Karpas-422 (cell line): ENCODE results near the gene HSPD1. TPM values are rescaled to one million over a fixed set of nuclear protein-coding genes. Genes with fewer than 3 reads are reported as not detected.
A peak's percentile ranks its signal among the peaks of the same experiment; 100 is the strongest.

Experiments used
- DNase-seq: peaks from one replicate; pipeline ENCODE4 v3.0.0-alpha.2; 2015
- H2AFZ ChIP-seq: fragments of 200-600 bp; sonication (generic); 2 replicates; pipeline ENCODE4 v1.6.1; 2014; ENCODE audit warnings: antibody characterized with exemption, low read length, mixed read lengths
- H3K27ac ChIP-seq: fragments of 200-600 bp; sonication (generic); 2 replicates; pipeline ENCODE4 v1.5.1; 2014; ENCODE audit warnings: mild to moderate bottlenecking, low read length, moderate library complexity
- H3K27me3 ChIP-seq: fragments of 200-600 bp; sonication (generic); 2 replicates; pipeline ENCODE4 v1.6.1; 2014; ENCODE audit warnings: low read length, mixed read lengths
- H3K36me3 ChIP-seq: fragments of 200-600 bp; sonication (generic); 2 replicates; pipeline ENCODE4 v1.6.1; 2014; ENCODE audit warnings: low read length, mixed read lengths; ENCODE audit not compliant: insufficient read depth
- H3K4me1 ChIP-seq: fragments of 200-600 bp; sonication (generic); 2 replicates; pipeline ENCODE4 v1.6.1; 2014; ENCODE audit warnings: mild to moderate bottlenecking, low read length, mixed read lengths
- H3K4me2 ChIP-seq: fragments of 200-600 bp; sonication (generic); 2 replicates; pipeline ENCODE4 v1.6.1; 2014; ENCODE audit warnings: low read length, low read depth, mild to moderate bottlenecking; ENCODE audit not compliant: poor library complexity, severe bottlenecking
- H3K4me3 ChIP-seq: fragments of 200-600 bp; sonication (generic); 2 replicates; pipeline ENCODE4 v1.5.1; 2014; ENCODE audit warnings: mild to moderate bottlenecking, antibody characterized with exemption, low read length, mixed read lengths
- H3K79me2 ChIP-seq: fragments of 200-600 bp; sonication (generic); 2 replicates; pipeline ENCODE4 v1.6.1; 2014; ENCODE audit warnings: mild to moderate bottlenecking, low read length, mixed read lengths
- H3K9ac ChIP-seq: fragments of 200-600 bp; sonication (generic); 2 replicates; pipeline ENCODE4 v1.6.0; 2014; ENCODE audit warnings: low read length
- H3K9me2 ChIP-seq: fragments of 200-600 bp; sonication (generic), shearing (Covaris generic); replicated peaks from 2 replicates; pipeline ENCODE4 v1.6.0; 2014; ENCODE audit warnings: mild to moderate bottlenecking, low read length, moderate library complexity; ENCODE audit not compliant: insufficient read depth
- H3K9me3 ChIP-seq: fragments of 300-700, 200-600 bp; sonication (generic); 2 replicates; pipeline ENCODE4 v1.6.1; 2014; ENCODE audit warnings: low read length, mixed read lengths
- H4K20me1 ChIP-seq: fragments of 200-600 bp; sonication (generic); 2 replicates; pipeline ENCODE4 v1.6.1; 2014; ENCODE audit warnings: mild to moderate bottlenecking, antibody characterized with exemption, low read length, low read depth; ENCODE audit not compliant: insufficient read depth
- total RNA-seq: library from RNA; depleted of rRNA; stranded (reverse); fragments of >200 nt; shearing (Covaris generic); gene quantifications from 2 replicates; pipeline ENCODE4 v1.2.3, GENCODE V29; 2014; ENCODE audit warnings: low replicate concordance

Gene HSPD1
- total RNA-seq, 1 experiment from 2014 or later: 246 TPM

DNA sequence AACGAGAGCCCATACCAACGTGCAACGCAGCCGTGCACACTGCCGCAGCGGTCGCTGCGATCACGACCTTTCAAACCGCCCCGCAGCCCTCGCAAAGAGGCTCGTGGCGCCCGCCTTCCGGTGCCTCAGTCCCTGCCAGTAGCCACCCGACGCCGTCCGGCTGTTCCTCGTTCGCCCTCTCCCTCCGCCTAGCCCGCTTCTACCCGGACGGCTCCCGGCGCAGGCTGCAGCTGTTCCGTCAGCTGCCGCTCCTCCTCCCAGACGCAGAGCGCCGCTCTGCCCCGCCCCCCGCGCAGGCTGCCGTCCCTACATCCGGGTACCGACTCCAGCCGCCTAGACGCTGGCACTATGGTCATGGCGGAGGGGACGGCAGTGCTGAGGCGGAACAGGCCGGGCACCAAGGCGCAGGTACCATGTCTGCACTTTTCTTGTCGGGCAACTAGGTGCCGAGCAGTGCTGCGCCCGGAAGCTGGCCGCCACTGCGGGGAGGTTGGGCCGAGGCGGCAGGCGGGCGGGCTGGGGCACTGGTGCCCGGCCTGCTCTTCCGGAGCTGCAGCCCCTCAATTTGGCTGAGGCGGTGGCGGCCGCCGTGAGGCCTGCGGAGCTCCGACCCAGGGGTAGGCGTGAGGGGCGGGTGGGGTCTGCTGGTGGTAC is 16.2 kb upstream of the HSPD1 start, which contains the start of gene MOB4:
Gene MOB4 (plus strand): TSS at position 328 of the 654 bp plus-strand sequence. CDS start 21 bp downstream, at position 349.
- peak within 1 kb of the TSS; percentile 57 for H2AFZ ChIP-seq
- H3K27me3 ChIP-seq: no peaks in the 10 kb centered on the region
- peaks cover 58% of the 10 kb centered on the region for H3K79me2 ChIP-seq
- no peaks in the 10 kb centered on the region for H4K20me1 ChIP-seq
- peaks cover 22% of the 10 kb centered on the region for H3K36me3 ChIP-seq
- peak within 1 kb of the TSS; percentile 76 for H3K4me3 ChIP-seq
- peaks cover 28% of the 10 kb centered on the region for H3K4me1 ChIP-seq
- H3K9me2 ChIP-seq: no peaks in the 10 kb centered on the region
- H3K27ac ChIP-seq: peak within 1 kb of the TSS; percentile 88
- H3K9ac ChIP-seq: peak within 1 kb of the TSS; percentile 86
- H3K4me2 ChIP-seq: peak within 1 kb of the TSS; percentile 97
- DNase-seq: peak; percentile 98
- H3K9me3 ChIP-seq: peaks cover 8% of the 10 kb centered on the region

DNA sequence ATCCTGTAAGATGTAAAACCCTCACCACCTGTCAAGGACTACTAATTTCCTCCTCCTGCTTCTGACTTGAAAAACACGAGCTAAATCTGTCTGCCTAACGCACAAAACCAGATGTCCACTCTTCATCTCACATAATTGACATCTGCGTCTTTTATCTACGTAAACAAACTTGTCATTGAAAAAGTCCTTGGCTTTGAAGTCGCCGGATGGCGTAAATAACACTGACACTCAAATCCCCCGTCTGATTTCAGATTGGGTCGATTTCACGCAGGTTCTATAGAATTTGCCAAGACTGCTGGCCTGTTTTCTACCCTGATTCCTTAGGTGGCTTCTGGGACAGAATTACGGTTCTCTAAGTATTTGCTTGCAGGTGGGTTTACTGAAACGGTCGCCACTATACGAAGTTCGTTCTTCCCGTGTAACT is 15.7 kb upstream of the HSPD1 start:
- peaks cover 19% of the 10 kb centered on the region for H3K36me3 ChIP-seq
- no peaks in the 10 kb centered on the region for H4K20me1 ChIP-seq
- peaks cover 8% of the 10 kb centered on the region for H3K9me3 ChIP-seq
- H3K27ac ChIP-seq: peak overlapping the region; percentile 88
- H3K4me2 ChIP-seq: peak overlapping the region; percentile 97
- H3K4me3 ChIP-seq: peak overlapping the region; percentile 76
- peaks cover 52% of the 10 kb centered on the region for H3K79me2 ChIP-seq
- peak overlapping the region; percentile 57 for H2AFZ ChIP-seq
- no peaks in the 10 kb centered on the region for H3K27me3 ChIP-seq
- peak overlapping the region; percentile 86 for H3K9ac ChIP-seq
- H3K9me2 ChIP-seq: no peaks in the 10 kb centered on the region
- peaks cover 28% of the 10 kb centered on the region for H3K4me1 ChIP-seq
- no peak for DNase-seq

DNA sequence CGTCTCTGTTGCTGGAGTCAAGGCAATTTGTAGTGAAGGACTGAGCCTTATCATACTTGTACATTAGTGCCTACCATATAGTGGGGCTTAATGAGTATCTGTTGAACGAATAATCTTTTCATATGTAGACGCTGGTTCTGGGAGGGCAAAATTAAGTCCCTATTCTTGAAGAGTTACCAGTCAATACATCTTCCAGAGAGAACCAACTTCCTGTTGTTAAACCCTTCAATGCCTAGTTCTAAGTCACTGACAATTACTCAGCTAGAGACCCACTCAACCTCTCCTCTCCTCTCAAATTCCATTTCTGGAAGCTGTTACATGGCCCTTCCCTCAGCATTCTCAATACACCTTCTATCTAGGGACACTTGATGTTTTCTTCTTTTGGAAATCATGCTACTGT is 15.1 kb upstream of the HSPD1 start:
- no peaks in the 10 kb centered on the region for H3K27me3 ChIP-seq
- peak overlapping the region; percentile 88 for H3K27ac ChIP-seq
- DNase-seq: peak; percentile 60
- H3K79me2 ChIP-seq: peaks cover 46% of the 10 kb centered on the region
- H3K4me3 ChIP-seq: peak overlapping the region; percentile 76
- H2AFZ ChIP-seq: peak overlapping the region; percentile 57; the same call in 1 of the 2 replicates
- H4K20me1 ChIP-seq: no peaks in the 10 kb centered on the region
- H3K9ac ChIP-seq: peak overlapping the region; percentile 86
- peaks cover 28% of the 10 kb centered on the region for H3K4me1 ChIP-seq
- H3K9me2 ChIP-seq: no peaks in the 10 kb centered on the region
- peaks cover 13% of the 10 kb centered on the region for H3K36me3 ChIP-seq
- peak overlapping the region; percentile 97 for H3K4me2 ChIP-seq
- peaks cover 3% of the 10 kb centered on the region; the same call in 1 of the 2 replicates for H3K9me3 ChIP-seq

DNA sequence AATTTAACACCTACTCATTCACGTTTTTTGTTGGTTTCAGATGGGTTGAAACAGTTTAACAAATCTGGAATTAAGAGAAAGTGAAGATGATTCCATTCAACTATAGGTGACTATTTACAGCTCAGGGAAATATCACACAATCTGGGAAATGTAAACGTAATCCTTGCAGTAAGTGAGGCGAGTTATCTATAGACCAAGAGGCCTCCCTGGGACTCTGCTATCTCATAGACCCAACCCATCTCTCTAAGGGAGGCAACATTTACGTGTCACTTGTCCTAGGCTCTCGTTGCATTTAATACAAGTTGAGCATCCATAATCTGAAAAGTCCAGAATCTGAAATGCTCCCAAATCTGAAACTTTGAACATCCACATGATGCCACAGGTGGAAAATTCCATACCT is 14.3 kb upstream of the HSPD1 start:
- Histone ChIP-seq H3K9ac (no peak overlapping the region), H3K4me3 (no peak overlapping the region), H3K27ac (no peak overlapping the region), H3K27me3 (no peaks in the 10 kb centered on the region), H3K4me1 (peaks cover 28% of the 10 kb centered on the region), H3K4me2 (peak overlapping the region; percentile 97), H3K36me3 (peaks cover 5% of the 10 kb centered on the region; the same call in 1 of the 2 replicates), H3K79me2 (peaks cover 38% of the 10 kb centered on the region), H2AFZ (0 out of 2 replicates have a peak overlapping the region, but pooled peaks have one; percentile 4), H4K20me1 (no peaks in the 10 kb centered on the region), H3K9me2 (no peaks in the 10 kb centered on the region), H3K9me3 (no peaks in the 10 kb centered on the region)
- DNase-seq: no peak

DNA sequence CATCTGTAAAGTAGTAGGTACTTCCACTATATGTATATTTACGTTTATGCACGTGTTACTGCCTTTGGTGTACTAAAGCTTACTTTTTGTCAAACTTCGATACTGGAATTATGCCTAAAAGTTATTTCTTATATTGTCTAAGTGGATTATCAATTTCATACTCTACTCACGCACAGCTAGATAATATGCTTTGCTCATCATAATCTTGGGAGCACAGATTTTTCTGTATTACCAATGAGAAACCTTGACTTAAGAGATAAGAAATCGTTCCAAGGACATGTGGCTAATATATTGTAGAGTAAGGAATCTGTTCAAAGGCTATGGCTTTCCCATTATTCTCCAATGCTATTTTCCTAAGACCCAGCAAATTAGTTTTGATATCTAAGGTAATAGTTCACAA is 7.0 kb upstream of the HSPD1 start:
- no peaks in the 10 kb centered on the region for H3K9me3 ChIP-seq
- H3K9me2 ChIP-seq: no peaks in the 10 kb centered on the region
- H3K79me2 ChIP-seq: peaks cover 13% of the 10 kb centered on the region
- H3K27ac ChIP-seq: no peak overlapping the region
- H3K9ac ChIP-seq: no peak overlapping the region
- H3K27me3 ChIP-seq: no peaks in the 10 kb centered on the region
- no peak overlapping the region for H3K4me2 ChIP-seq
- peaks cover 28% of the 10 kb centered on the region for H3K36me3 ChIP-seq
- no peak for DNase-seq
- no peak overlapping the region for H3K4me3 ChIP-seq
- peaks cover 8% of the 10 kb centered on the region for H3K4me1 ChIP-seq
- H2AFZ ChIP-seq: no peak overlapping the region
- no peaks in the 10 kb centered on the region for H4K20me1 ChIP-seq

DNA sequence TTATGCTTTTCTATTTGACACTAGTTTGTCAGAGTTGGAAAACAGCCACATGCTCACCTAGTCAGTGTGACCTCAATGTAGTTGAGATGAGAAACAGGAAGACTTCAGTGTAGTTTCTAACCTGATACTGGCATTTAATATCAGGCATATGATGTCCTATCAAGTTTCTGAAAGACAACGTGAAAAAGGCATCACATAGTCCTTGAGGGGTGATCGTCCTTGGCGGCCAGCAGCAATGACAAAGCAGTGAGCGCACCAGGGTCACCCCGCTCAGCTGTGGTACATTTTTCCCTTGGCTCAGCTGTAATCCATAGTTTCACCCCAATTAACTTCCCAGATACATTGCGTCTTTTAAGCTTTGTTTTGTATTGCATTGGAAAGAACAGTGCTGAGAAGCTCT is 4.9 kb upstream of the HSPD1 start:
- Histone ChIP-seq H3K4me3 (no peak overlapping the region), H2AFZ (no peak overlapping the region), H3K4me2 (no peak overlapping the region)

DNA sequence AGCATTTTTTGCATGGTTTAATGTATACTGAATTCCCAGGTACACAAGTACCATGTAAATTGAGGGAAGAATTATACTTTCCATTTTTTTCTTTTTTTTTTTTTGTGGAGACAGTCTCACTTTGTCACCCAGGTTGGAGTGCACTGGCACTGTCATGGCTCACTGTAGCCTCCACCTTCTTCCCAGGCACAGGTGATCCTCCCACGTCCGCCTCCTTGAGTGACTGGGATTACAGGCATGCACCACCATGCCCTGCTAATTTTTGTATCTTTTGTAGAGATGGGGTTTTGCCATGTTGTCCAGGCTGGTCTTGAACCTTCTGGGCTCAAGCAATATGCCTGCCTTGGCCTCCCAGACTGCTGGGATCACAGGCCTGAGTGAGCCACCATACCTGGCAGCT is 4.4 kb upstream of the HSPD1 start:
- no peak overlapping the region for H2AFZ ChIP-seq
- peaks cover 2% of the 10 kb centered on the region; the same call in 1 of the 2 replicates for H4K20me1 ChIP-seq
- peaks cover 35% of the 10 kb centered on the region for H3K79me2 ChIP-seq
- no peaks in the 10 kb centered on the region for H3K27me3 ChIP-seq
- no peak overlapping the region for H3K27ac ChIP-seq
- no peaks in the 10 kb centered on the region for H3K9me3 ChIP-seq
- DNase-seq: no peak
- no peak overlapping the region for H3K4me2 ChIP-seq
- peaks cover 36% of the 10 kb centered on the region for H3K36me3 ChIP-seq
- no peak overlapping the region for H3K4me3 ChIP-seq
- H3K4me1 ChIP-seq: peaks cover 14% of the 10 kb centered on the region
- no peaks in the 10 kb centered on the region for H3K9me2 ChIP-seq
- H3K9ac ChIP-seq: no peak overlapping the region

More for the DNA sequence above, 4.9 kb upstream of the HSPD1 start:
- H3K9me2 ChIP-seq: no peaks in the 10 kb centered on the region
- H3K4me1 ChIP-seq: peaks cover 14% of the 10 kb centered on the region
- H3K9me3 ChIP-seq: no peaks in the 10 kb centered on the region
- no peak overlapping the region for H3K27ac ChIP-seq
- no peak for DNase-seq
- peaks cover 34% of the 10 kb centered on the region for H3K36me3 ChIP-seq
- no peaks in the 10 kb centered on the region for H4K20me1 ChIP-seq
- no peaks in the 10 kb centered on the region for H3K27me3 ChIP-seq
- no peak overlapping the region for H3K9ac ChIP-seq
- peaks cover 30% of the 10 kb centered on the region for H3K79me2 ChIP-seq

DNA sequence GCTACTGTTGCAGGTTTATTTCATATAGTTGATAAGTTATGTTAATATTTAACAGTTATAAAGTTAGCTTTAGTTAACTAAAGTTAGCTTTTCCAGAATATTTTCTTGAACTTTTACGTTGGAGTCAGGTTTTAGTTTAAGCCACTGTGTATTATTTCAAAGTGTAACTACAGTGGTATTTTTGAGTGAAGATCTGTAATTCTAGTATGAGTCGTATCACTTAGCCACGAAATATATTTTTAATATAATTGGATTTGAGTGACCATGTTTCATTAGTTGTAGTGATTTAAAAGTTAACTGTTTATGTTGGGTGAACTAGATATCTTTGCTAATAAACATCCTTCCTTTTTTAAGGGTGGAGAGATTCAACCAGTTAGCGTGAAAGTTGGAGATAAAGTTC is 3.0 kb upstream of the HSPD1 start:
- Histone ChIP-seq H3K27ac (no peak overlapping the region), H3K9me2 (no peaks in the 10 kb centered on the region), H3K79me2 (peaks cover 48% of the 10 kb centered on the region), H3K36me3 (peaks cover 49% of the 10 kb centered on the region), H3K27me3 (no peaks in the 10 kb centered on the region), H3K4me3 (no peak overlapping the region), H3K9ac (no peak overlapping the region), H4K20me1 (peaks cover 14% of the 10 kb centered on the region), H3K4me1 (peaks cover 22% of the 10 kb centered on the region), H2AFZ (no peak overlapping the region), H3K9me3 (no peaks in the 10 kb centered on the region), H3K4me2 (no peak overlapping the region)
- no peak for DNase-seq
